Choroid plexus epithelial cell (primary cell): ENCODE results near the gene OR56A1.

Source experiments
- DNase-seq: peaks from one replicate; pipeline ENCODE4 v3.0.0-alpha.2; 2010; ENCODE audit warnings: low read depth
- H3K4me3 ChIP-seq: 2 replicates; pipeline ENCODE4 v1.5.1; 2011; ENCODE audit warnings: low read depth, mild to moderate bottlenecking, control low read depth, low read length, moderate library complexity
- CTCF ChIP-seq: conservative IDR thresholded peaks from 2 replicates; pipeline ENCODE4 v1.5.1; 2011; ENCODE audit warnings: low read depth, mild to moderate bottlenecking, control low read depth, inconsistent platforms, low read length, moderate library complexity

Gene OR56A1

GRCh38 chr11:5992604-5993251 is 37.8 kb downstream of the OR56A1 start:
- TF ChIP-seq CTCF, result peak; percentile 46
- DNase-seq, result peak; percentile 18
- no peak overlapping the region for H3K4me3 ChIP-seq

DNA sequence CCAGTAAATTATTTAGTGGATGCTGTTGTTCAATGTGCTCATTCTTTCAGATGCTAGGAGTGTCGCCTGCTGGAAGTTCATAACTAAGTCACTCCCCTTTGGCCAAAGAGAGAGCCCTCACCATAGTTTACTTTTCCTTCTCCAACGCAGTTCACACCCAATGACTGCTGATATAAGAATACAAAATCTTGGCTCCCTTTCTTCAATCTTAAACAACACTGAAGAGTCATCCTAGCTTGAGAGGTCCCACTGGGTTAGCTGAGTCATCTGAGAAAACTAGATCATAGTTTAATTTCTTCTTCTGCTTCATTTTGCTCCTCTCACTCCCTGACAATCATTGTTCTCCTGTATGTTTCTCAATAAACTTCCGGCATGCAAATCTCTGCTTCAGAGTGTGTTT is 38.4 kb downstream of the OR56A1 start:
- DNase-seq, result no peak
- H3K4me3 ChIP-seq, result no peak overlapping the region
- TF ChIP-seq CTCF, result no peak

DNA sequence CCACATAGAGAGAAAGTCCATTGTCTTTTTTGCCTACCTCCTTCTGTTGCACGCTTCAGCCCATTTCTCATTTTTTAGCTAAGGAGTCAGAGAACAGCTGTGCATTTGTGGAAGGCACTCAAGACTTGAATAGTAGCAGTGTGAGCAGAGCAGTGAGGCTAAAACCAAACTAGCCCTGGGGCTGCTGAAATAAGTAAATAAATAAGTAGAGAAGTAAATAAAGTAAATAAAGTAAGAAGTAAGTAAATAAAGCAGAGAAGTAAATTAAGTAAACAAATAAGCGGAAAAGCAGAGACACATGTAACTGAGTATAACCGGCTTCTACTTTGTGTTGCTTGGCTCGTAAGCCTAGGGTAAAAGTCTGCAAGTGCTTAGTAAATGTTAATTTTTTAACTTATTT is 41.4 kb downstream of the OR56A1 start:
- no peak for TF ChIP-seq CTCF
- H3K4me3 ChIP-seq, result no peak overlapping the region
- no peak for DNase-seq

- no peak for TF ChIP-seq CTCF
Observed at GRCh38 chr11:5986885-5987284, 43.7 kb downstream of the OR56A1 start, which contains the start of gene OR52L1. Gene OR52L1 (minus strand): TSS chr11:5986985. CDS start chr11:5986930, 55 bp downstream.

DNA sequence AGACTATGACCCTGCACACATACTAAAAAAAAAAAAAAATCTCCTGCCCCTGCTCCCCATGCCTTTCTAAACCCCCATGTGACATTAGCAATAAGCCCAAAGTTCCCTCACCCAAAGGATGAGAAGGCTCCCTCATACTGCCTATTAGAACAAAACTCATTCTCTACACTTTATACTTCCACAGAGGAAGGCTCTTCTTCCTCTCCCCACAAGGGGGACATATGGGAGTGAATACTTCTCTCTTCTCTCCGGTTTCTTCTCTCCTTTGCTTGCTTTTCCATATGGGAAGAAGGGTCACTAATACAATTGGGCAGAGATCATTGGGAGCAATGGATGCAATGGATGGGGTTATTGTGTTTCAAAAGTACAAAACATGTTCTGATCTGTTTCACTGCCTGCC is 47.1 kb downstream of the OR56A1 start:
- no peak for TF ChIP-seq CTCF
- no peak for DNase-seq
- no peak overlapping the region for H3K4me3 ChIP-seq

More at GRCh38 chr11:5986885-5987284, 43.7 kb downstream of the OR56A1 start, which contains the start of gene OR52L1:
- no peak within 1 kb of the TSS for H3K4me3 ChIP-seq
- DNase-seq, result no peak

DNA sequence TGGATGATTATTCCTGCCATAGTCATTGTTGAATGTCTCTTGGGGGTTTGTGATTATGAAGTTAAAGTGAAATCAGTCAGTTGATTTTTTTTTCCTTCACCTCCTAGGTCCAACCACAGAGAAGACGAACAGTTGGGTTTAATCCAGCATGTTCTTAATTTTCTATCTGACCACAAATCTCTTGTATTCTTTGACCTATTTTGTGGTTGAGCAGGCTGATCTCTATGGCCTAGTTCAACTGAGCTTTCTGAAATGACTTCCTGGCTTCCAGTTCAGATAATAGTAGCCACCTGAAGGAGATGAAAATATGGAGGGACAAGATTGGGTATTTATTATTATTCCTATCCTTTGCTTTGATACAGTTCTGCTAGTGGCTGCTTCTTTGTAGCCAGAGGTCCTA is 57.0 kb downstream of the OR56A1 start:
- no peak for TF ChIP-seq CTCF
- no peak overlapping the region for H3K4me3 ChIP-seq
- no peak for DNase-seq
